MM.1S (cell line): ENCODE measurements around the gene PHTF2.

Experiments used
- EZH2 ChIP-seq: fragments of 300-600 bp; sonication (generic); optimal IDR thresholded peaks from 2 replicates; pipeline ENCODE3; 2017; ENCODE audit warnings: low read depth, mild to moderate bottlenecking, antibody characterized with exemption, low read length, mixed read lengths
- EZH2phosphoT487 ChIP-seq: fragments of 300-600 bp; sonication (generic); IDR thresholded peaks from 2 replicates; pipeline ENCODE4 v1.6.1; 2018; ENCODE audit warnings: antibody characterized with exemption, low read length
- TF ChIP-seq, protein P1 (sequence below): fragments of 300-600 bp; sonication (generic); IDR thresholded peaks from 2 replicates; pipeline ENCODE4 v1.5.1; 2016; ENCODE audit warnings: antibody characterized with exemption, low read length, mixed read lengths

DNA sequence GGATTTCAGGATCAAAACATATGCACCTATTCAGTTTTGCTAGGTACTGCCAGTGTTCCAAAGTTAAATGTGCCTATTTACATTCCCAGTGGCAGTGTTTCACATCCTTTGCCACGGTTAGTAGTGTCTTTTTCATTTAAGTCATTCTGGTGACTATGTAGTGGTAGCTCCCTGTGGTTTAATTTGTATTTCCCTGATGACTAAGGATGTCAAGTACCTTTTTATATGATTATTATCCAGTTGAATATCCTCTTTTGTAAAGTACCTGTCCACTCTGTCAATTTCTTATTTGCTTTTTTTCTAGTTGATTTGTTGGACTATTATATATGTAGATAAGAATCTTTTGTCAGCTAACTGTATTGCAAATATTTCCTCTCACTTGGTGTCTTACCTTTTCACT is 45.4 kb upstream of the PHTF2 start:
- TF ChIP-seq, protein P1, sequence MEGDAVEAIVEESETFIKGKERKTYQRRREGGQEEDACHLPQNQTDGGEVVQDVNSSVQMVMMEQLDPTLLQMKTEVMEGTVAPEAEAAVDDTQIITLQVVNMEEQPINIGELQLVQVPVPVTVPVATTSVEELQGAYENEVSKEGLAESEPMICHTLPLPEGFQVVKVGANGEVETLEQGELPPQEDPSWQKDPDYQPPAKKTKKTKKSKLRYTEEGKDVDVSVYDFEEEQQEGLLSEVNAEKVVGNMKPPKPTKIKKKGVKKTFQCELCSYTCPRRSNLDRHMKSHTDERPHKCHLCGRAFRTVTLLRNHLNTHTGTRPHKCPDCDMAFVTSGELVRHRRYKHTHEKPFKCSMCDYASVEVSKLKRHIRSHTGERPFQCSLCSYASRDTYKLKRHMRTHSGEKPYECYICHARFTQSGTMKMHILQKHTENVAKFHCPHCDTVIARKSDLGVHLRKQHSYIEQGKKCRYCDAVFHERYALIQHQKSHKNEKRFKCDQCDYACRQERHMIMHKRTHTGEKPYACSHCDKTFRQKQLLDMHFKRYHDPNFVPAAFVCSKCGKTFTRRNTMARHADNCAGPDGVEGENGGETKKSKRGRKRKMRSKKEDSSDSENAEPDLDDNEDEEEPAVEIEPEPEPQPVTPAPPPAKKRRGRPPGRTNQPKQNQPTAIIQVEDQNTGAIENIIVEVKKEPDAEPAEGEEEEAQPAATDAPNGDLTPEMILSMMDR = no peak
- no peak for TF ChIP-seq EZH2phosphoT487
- no peak for TF ChIP-seq EZH2
